Cardiac muscle cell (in vitro differentiated cells and primary cell): ENCODE measurements around the gene SLC25A51. TPM values are rescaled to one million over a fixed set of nuclear protein-coding genes. Genes with fewer than 3 reads are reported as not detected.
A peak's percentile ranks its signal among the peaks of the same experiment; 100 is the strongest.

Experiments used
- DNase-seq, 2 donors: peaks; one replicate each; pipeline versions ENCODE4 v3.0.0 to v3.0.0-alpha.2; 2010 to 2017; ENCODE audit warnings: low read depth in 1 of 2, low spot score in 1 of 2
- H3K27ac ChIP-seq: fragments of 200-600 bp; sonication (generic); 2 replicates; pipeline ENCODE4 v1.5.1; 2016
- H3K27me3 ChIP-seq: fragments of 200-600 bp; sonication (generic); 2 replicates; pipeline ENCODE4 v1.6.0; 2016; ENCODE audit warnings: control low read depth
- H3K36me3 ChIP-seq: fragments of 200-600 bp; sonication (generic); 2 replicates; pipeline ENCODE4 v1.5.1; 2016; ENCODE audit warnings: control low read depth
- H3K4me1 ChIP-seq: fragments of 200-600 bp; sonication (generic); 2 replicates; pipeline ENCODE4 v1.8.1; 2017; ENCODE audit warnings: low read depth, mild to moderate bottlenecking, mixed run types
- H3K4me3 ChIP-seq: fragments of 200-600 bp; sonication (generic); 2 replicates; pipeline ENCODE4 v1.5.1; 2016; ENCODE audit warnings: mild to moderate bottlenecking
- H3K9me3 ChIP-seq: fragments of 200-600 bp; sonication (generic); 2 replicates; pipeline ENCODE4 v1.5.1; 2017; ENCODE audit warnings: low read depth, mild to moderate bottlenecking, control low read depth
- polyA plus RNA-seq: library from polyadenylated mRNA; unstranded; fragments of >200 nt; fragmentation: Nextera tagmentation; extraction: Ambion mirVana; gene quantifications from 2 replicates; pipeline ENCODE4 v1.2.1, GENCODE V29; 2016
- total RNA-seq: library from RNA; depleted of rRNA; stranded (reverse); fragments of >200 nt; gene quantifications from 2 replicates; pipeline ENCODE4 v1.2.3, GENCODE V29; 2016
- TF ChIP-seq, protein P1 (sequence below): IDR thresholded peaks from 2 replicates; pipeline ENCODE4 v1.5.1; 2012; ENCODE audit warnings: low read depth, mild to moderate bottlenecking, low read length

Gene SLC25A51
- total and polyA plus RNA-seq, 2 experiments from 2014 or later = 14.1 to 21.1 TPM

DNA sequence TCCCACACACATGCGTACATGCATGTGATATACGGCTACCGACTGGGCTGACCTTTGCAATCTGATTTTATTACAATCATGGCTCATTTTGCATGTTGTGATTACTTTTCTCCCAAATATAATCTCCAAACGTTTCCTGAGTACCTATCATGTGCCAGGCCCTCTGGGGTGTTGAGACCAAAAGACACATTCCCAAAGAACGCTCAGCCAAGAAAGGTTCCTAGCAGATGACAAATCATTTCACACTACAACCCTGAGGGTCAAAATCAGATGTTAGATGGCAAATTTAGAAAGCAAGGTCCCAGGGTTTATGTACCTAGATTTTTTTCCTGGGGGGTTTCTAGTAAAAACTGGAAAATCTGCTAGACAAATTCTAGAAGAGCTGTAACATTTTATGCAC, 32.4 kb upstream of the SLC25A51 start:
- no peaks in the 10 kb centered on the region for H3K27me3 ChIP-seq
- TF ChIP-seq, protein P1, sequence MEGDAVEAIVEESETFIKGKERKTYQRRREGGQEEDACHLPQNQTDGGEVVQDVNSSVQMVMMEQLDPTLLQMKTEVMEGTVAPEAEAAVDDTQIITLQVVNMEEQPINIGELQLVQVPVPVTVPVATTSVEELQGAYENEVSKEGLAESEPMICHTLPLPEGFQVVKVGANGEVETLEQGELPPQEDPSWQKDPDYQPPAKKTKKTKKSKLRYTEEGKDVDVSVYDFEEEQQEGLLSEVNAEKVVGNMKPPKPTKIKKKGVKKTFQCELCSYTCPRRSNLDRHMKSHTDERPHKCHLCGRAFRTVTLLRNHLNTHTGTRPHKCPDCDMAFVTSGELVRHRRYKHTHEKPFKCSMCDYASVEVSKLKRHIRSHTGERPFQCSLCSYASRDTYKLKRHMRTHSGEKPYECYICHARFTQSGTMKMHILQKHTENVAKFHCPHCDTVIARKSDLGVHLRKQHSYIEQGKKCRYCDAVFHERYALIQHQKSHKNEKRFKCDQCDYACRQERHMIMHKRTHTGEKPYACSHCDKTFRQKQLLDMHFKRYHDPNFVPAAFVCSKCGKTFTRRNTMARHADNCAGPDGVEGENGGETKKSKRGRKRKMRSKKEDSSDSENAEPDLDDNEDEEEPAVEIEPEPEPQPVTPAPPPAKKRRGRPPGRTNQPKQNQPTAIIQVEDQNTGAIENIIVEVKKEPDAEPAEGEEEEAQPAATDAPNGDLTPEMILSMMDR = no peak
- no peak overlapping the region for H3K27ac ChIP-seq
- H3K4me3 ChIP-seq = no peak overlapping the region
- H3K36me3 ChIP-seq = no peaks in the 10 kb centered on the region
- peaks cover 22% of the 10 kb centered on the region for H3K4me1 ChIP-seq
- no peaks in the 10 kb centered on the region for H3K9me3 ChIP-seq
- no peak for DNase-seq

DNA sequence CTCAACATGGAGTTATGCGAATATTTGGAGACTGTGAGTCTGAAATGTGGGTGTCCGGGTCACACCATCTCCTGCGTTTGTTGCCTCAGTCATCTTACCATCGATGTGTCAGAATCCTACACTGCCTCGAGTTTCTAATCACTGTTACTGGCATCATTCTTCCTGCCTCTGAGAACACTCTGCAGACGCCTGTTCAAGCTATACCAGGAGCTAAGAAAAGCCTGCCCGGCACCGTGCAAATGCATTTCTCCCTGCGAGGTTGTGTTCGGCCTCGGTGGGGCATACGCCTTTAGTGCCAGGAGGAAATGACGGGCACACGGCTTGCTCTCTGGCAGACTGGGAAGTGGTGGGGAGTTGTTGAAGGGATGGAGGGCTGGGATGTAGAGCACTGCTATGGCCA, 31.2 kb upstream of the SLC25A51 start:
- no peaks in the 10 kb centered on the region for H3K36me3 ChIP-seq
- no peak for DNase-seq
- H3K27ac ChIP-seq = no peak overlapping the region
- H3K4me1 ChIP-seq = peaks cover 22% of the 10 kb centered on the region
- no peak overlapping the region for H3K4me3 ChIP-seq
- TF ChIP-seq, protein P1 = no peak
- no peaks in the 10 kb centered on the region for H3K9me3 ChIP-seq
- no peaks in the 10 kb centered on the region for H3K27me3 ChIP-seq

DNA sequence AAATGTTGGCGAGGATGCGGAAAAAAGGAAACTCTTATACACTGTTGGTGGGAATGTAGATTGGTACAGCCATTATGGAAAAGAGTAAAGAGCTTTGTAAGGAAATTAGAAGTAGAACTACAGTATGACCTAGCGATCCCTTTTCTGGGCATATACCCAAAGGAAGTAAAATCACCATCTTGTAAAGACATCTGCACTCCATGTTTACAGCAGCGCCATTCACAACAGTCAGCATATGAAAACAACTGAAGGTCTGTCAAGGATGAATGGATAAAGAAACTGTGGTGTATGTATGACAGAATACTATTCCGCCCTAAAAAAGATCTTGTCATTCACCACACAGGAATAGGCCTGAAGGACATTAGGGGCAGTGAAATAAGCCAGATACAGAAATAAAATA, 27.7 kb upstream of the SLC25A51 start:
- H3K27me3 ChIP-seq = no peaks in the 10 kb centered on the region
- H3K4me1 ChIP-seq = peaks cover 6% of the 10 kb centered on the region
- TF ChIP-seq, protein P1 = no peak
- H3K4me3 ChIP-seq = no peak overlapping the region
- H3K27ac ChIP-seq = no peak overlapping the region
- DNase-seq = no peak
- H3K9me3 ChIP-seq = no peaks in the 10 kb centered on the region
- no peaks in the 10 kb centered on the region for H3K36me3 ChIP-seq

DNA sequence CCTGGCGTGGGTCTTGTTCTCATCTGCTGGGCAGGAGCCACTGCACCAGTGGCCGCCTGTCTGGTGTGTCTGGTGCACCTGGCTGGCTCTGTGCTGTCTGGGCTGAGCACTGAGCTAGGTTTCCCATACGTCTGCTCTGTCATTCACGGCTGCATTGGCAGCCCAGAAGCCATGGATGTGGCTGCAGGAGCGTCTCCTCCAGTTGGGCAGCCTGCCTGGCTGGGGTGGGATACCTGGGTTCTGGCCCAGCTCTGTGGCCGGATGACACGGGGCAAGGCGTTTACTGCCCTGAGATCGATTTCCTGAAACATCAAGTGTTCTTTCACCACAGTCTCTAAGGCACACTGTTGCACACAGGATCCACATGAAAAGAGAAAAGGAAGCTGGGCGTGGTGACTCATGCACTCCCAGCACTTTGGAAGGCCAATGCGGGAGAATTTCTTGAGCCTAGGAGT, 25.5 kb upstream of the SLC25A51 start:
- peak in 1 of 2 donors; percentile 65 for DNase-seq
- Histone ChIP-seq H3K27ac (no peak overlapping the region), H3K27me3 (no peaks in the 10 kb centered on the region), H3K4me3 (no peak overlapping the region), H3K4me1 (peaks cover 3% of the 10 kb centered on the region), H3K36me3 (no peaks in the 10 kb centered on the region), H3K9me3 (no peaks in the 10 kb centered on the region)
- TF ChIP-seq, protein P1 = no peak

DNA sequence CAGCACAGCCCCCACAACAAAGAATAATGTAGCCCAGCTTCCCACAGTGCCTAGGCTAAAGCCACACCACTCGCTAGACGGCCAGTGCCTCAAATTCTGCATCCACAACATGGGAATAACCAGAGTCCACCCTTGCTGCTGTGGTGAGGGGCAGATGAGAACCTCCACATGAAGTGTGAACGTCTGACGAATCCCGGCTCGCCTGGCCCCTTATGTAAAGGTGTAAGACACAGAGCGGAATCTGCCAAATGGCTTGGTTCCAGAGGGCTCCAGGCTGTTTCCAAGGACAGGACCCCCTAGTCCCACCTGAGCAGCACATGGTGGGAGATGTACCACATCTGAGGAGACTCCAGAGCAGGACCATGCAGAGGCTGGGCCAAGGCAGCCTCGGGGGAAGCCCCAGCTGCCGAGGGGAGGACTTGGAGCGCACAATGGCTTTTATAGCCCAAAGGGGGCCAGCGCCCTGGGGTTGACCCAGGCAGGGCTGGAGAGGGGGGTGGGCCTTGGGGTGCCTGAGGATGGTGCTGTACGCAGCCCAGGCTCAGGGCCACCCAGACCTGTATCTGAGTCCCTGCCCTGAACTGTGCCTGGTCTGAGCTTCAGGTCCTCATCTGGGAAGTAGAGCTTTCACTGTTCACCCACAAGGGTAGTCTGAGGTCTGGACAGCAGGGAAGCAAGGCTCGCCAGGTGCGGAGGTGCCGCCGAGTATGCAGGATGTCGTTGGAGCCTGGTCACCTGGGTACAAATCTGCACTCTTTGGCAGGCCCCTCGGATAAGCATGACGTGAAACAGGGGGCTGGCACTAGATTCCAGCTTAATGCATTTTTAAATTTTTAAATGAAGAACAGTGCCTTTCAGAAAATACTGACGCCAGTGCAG, 24.9 kb upstream of the SLC25A51 start:
- Histone ChIP-seq H3K27ac (no peak overlapping the region), H3K4me3 (no peak overlapping the region), H3K9me3 (no peaks in the 10 kb centered on the region), H3K36me3 (no peaks in the 10 kb centered on the region), H3K27me3 (no peaks in the 10 kb centered on the region), H3K4me1 (peaks cover 3% of the 10 kb centered on the region)
- no peak for DNase-seq
- TF ChIP-seq, protein P1 = no peak
